ENCODE measurements around the gene EIF2S1. TPM values are rescaled to one million over a fixed set of nuclear protein-coding genes. Genes with fewer than 3 reads are reported as not detected.

EIF2S1 gene
- total RNA-seq (2022; extraction: Qiagen RNA extraction; ENCODE audit: low read depth): 250 to 307 TPM (median 268 TPM) in 5 replicates

GRCh38 chr14:67359775-67360469, at the start of gene EIF2S1, which contains the start of gene ATP6V1D:
TSS of gene EIF2S1 (plus strand) at chr14:67360328. CDS start at chr14:67364768, 4,440 bp downstream.
TSS of gene ATP6V1D (minus strand) at chr14:67359804. CDS start at chr14:67359698, 106 bp downstream.

GRCh38 chr14:67411820-67412421, 51.8 kb downstream of the EIF2S1 start, which contains the start of gene PLEK2:
TSS of gene PLEK2 (minus strand) at chr14:67412165. CDS start at chr14:67412059, 106 bp downstream.

Other genes starting within 250 kb of the EIF2S1 start
- gene GARIN2, start 170.9 kb upstream of the EIF2S1 start, total RNA-seq (2022; extraction: Qiagen RNA extraction; ENCODE audit: low read depth): 0.12 to 0.13 TPM in 2 of 5 replicates, not detected in the others
- gene PALS1, start 118.9 kb upstream of the EIF2S1 start, total RNA-seq (2022; extraction: Qiagen RNA extraction; ENCODE audit: low read depth): 16.5 to 20.6 TPM (median 19.6 TPM) in 5 replicates
- 72.1 to 104 TPM (median 79.5 TPM) in 5 replicates for gene ATP6V1D, start 524 bp upstream of the EIF2S1 start, total RNA-seq (2022; extraction: Qiagen RNA extraction; ENCODE audit: low read depth)
- gene PLEK2, start 51.8 kb downstream of the EIF2S1 start, total RNA-seq (2022; extraction: Qiagen RNA extraction; ENCODE audit: low read depth): 24.3 to 36.3 TPM (median 27.0 TPM) in 5 replicates
- gene TMEM229B, start 128.4 kb downstream of the EIF2S1 start, total RNA-seq (2022; extraction: Qiagen RNA extraction; ENCODE audit: low read depth): 0.14 to 0.24 TPM (median 0.20 TPM) in 5 replicates
- 3.6 to 4.6 TPM (median 4.5 TPM) in 5 replicates for gene PLEKHH1, start 173.0 kb downstream of the EIF2S1 start, total RNA-seq (2022; extraction: Qiagen RNA extraction; ENCODE audit: low read depth)
- gene PIGH, start 239.9 kb downstream of the EIF2S1 start, total RNA-seq (2022; extraction: Qiagen RNA extraction; ENCODE audit: low read depth): 18.6 to 23.1 TPM (median 21.1 TPM) in 5 replicates